IMR-90 (cell line): ENCODE results near the gene PC. TPM values are rescaled to one million over a fixed set of nuclear protein-coding genes. Genes with fewer than 3 reads are reported as not detected.
"Not testable (repeated sequence)": the region's sequence is repeated elsewhere in the genome, so short reads cannot be mapped to it uniquely, and the experiment has no call there.

Source experiments
- ATAC-seq: fragments of 200-7000 bp; cut with Tn5 transposase; 2 replicates; pipeline ENCODE4 v1.9.1; 2020; ENCODE audit warnings: low read depth, mild to moderate bottlenecking, moderate library complexity
- BruUV-seq: library from RNA; stranded (reverse); fragments of 400-500 nt; replicated peaks from 2 replicates; lab custom pipeline; 2021; lab: Mats Ljungman, UMichigan
- CTCF ChIA-PET: fragments of 300-600 bp; formaldehyde crosslinking; extraction: SDS; loops from one replicate; lab custom pipeline; 2021; ENCODE audit warnings: antibody characterized with exemption; lab: Yijun Ruan, JAX
- POLR2A ChIA-PET: fragments of 300-600 bp; sonication (Branson Sonifier 250); formaldehyde crosslinking; loops from one replicate; lab custom pipeline; 2022; ENCODE audit warnings: antibody characterized with exemption; ENCODE audit not compliant: unreplicated experiment; lab: Charles Lee
- DNase-seq: peaks from one replicate; pipeline ENCODE4 v3.0.0; 2013
- H2AFZ ChIP-seq: replicated peaks from 2 replicates; pipeline ENCODE3; 2013; ENCODE audit warnings: low read length, mild to moderate bottlenecking; ENCODE audit not compliant: poor library complexity
- H2AK5ac ChIP-seq: 2 replicates; pipeline ENCODE4 v1.6.1; 2013; ENCODE audit warnings: low read depth, low read length, inconsistent platforms
- H2AK9ac ChIP-seq: replicated peaks from 2 replicates; pipeline ENCODE3; 2013; ENCODE audit warnings: mild to moderate bottlenecking, low read depth, low read length, moderate library complexity; ENCODE audit not compliant: poor library complexity
- H2BK120ac ChIP-seq: 2 replicates; pipeline ENCODE4 v1.6.1; 2013; ENCODE audit warnings: low read depth, low read length, inconsistent platforms
- H2BK15ac ChIP-seq: 3 replicates; pipeline ENCODE4 v1.6.1; 2013; ENCODE audit warnings: low read depth, low read length, inconsistent platforms
- H2BK20ac ChIP-seq: 2 replicates; pipeline ENCODE4 v1.6.1; 2013; ENCODE audit warnings: low read depth, mild to moderate bottlenecking, inconsistent platforms, low read length, moderate library complexity
- H2BK5ac ChIP-seq: 2 replicates; pipeline ENCODE4 v1.6.1; 2013; ENCODE audit warnings: mild to moderate bottlenecking, low read depth, low read length, inconsistent platforms; ENCODE audit not compliant: poor library complexity, severe bottlenecking
- H3K14ac ChIP-seq: replicated peaks from 2 replicates; pipeline ENCODE4 v1.6.1; 2013; ENCODE audit warnings: low read depth, low read length, inconsistent platforms
- H3K18ac ChIP-seq: 2 replicates; pipeline ENCODE4 v1.6.1; 2013; ENCODE audit warnings: low read depth, low read length, control low read depth
- H3K23ac ChIP-seq: 2 replicates; pipeline ENCODE4 v1.6.1; 2013; ENCODE audit warnings: low read depth, low read length, inconsistent platforms
- H3K27ac ChIP-seq: 2 replicates; pipeline ENCODE4 v1.5.1; 2013; ENCODE audit warnings: mild to moderate bottlenecking, control low read depth, low read length; ENCODE audit not compliant: insufficient read depth
- H3K27me3 ChIP-seq: 2 replicates; pipeline ENCODE4 v1.6.1; 2013; ENCODE audit warnings: low read length; ENCODE audit not compliant: control insufficient read depth, insufficient read depth
- H3K36me3 ChIP-seq: 2 replicates; pipeline ENCODE4 v1.6.1; 2013; ENCODE audit warnings: low read length, mixed read lengths; ENCODE audit not compliant: control insufficient read depth, insufficient read depth
- H3K4ac ChIP-seq: 2 replicates; pipeline ENCODE4 v1.6.1; 2013; ENCODE audit warnings: low read depth, low read length, inconsistent platforms
- H3K4me1 ChIP-seq: 2 replicates; pipeline ENCODE4 v1.6.1; 2013; ENCODE audit warnings: low read length, mixed read lengths; ENCODE audit not compliant: control insufficient read depth, insufficient read depth
- H3K4me2 ChIP-seq: 2 replicates; pipeline ENCODE4 v1.6.1; 2013; ENCODE audit warnings: low read depth, mild to moderate bottlenecking, control low read depth, low read length, moderate library complexity
- H3K4me3 ChIP-seq: 2 replicates; pipeline ENCODE4 v1.5.1; 2013; ENCODE audit warnings: low read depth, mild to moderate bottlenecking, control low read depth, low read length, moderate library complexity; ENCODE audit not compliant: insufficient read depth
- H3K56ac ChIP-seq: 2 replicates; pipeline ENCODE4 v1.6.1; 2013; ENCODE audit warnings: low read length, inconsistent platforms; ENCODE audit not compliant: insufficient read depth; ENCODE audit errors: extremely low read depth
- H3K79me1 ChIP-seq, 2 experiments: 2 replicates each; pipeline ENCODE4 v1.6.1; 2013; ENCODE audit warnings: low read length in 2 of 2, inconsistent platforms in 1 of 2, low read depth in 1 of 2
- H3K9ac ChIP-seq: 2 replicates; pipeline ENCODE4 v1.6.1; 2013; ENCODE audit warnings: low read depth, low read length, control low read depth
- H3K9me1 ChIP-seq: 2 replicates; pipeline ENCODE4 v1.6.1; 2013; ENCODE audit warnings: low read length, inconsistent platforms; ENCODE audit not compliant: insufficient read depth
- H3K9me3 ChIP-seq: 2 replicates; pipeline ENCODE4 v1.6.1; 2013; ENCODE audit warnings: low read length; ENCODE audit not compliant: control insufficient read depth, insufficient read depth
- H4K20me1 ChIP-seq: 2 replicates; pipeline ENCODE4 v1.6.1; 2013; ENCODE audit warnings: low read length, inconsistent platforms; ENCODE audit not compliant: insufficient read depth
- H4K5ac ChIP-seq: 2 replicates; pipeline ENCODE4 v1.6.1; 2013; ENCODE audit warnings: mild to moderate bottlenecking, low read depth, low read length, control low read depth
- H4K8ac ChIP-seq, 2 experiments: 2 replicates each; pipeline ENCODE4 v1.6.1; 2013; ENCODE audit warnings: low read depth in 2 of 2, low read length in 2 of 2, control low read depth in 1 of 2, inconsistent platforms in 1 of 2
- H4K91ac ChIP-seq: 2 replicates; pipeline ENCODE4 v1.6.1; 2013; ENCODE audit warnings: low read depth, low read length, inconsistent platforms; ENCODE audit not compliant: insufficient read depth
- BHLHE40 ChIP-seq: fragments of 150-350 bp; IDR thresholded peaks from 2 replicates; pipeline ENCODE4 v1.6.1; 2016; ENCODE audit warnings: mild to moderate bottlenecking, low read depth, low read length
- RAD21 ChIP-seq: IDR thresholded peaks from 2 replicates; pipeline ENCODE4 v1.6.1; 2012; ENCODE audit warnings: low read length, improper control_type of control experiment
- WGBS, 2 experiments: methylation state at CpG; one replicate each; pipeline versions ENCODE4 v1.1.5 to v1.1.7; 2013; ENCODE audit warnings: missing lambda C conversion rate in 2 of 2; ENCODE audit not compliant: insufficient read length in 1 of 2; ENCODE audit errors: extremely low coverage in 2 of 2; 5-methylcytosine and 5-hydroxymethylcytosine counted together
- dilution Hi-C: fragments of 300-500 bp; cut with HindIII; formaldehyde crosslinking; loops from one replicate; pipeline ENCODE4 v1.14.3; 2018; ENCODE audit warnings: low sequenced_read_pairs; ENCODE audit not compliant: unreplicated experiment
- in situ Hi-C: fragments of 300-500 bp; cut with MboI; formaldehyde crosslinking; loops from 3 replicates; pipeline ENCODE4 v1.14.3; 2019; ENCODE audit warnings: low sequenced_read_pairs, inconsistent platforms, mixed read lengths
- intact Hi-C: fragments of 100-400 bp; cut with micrococcal nuclease; formaldehyde crosslinking; loops from 2 replicates; pipeline ENCODE4 v1.10.0; 2022
- polyA plus RNA-seq, 3 experiments: library from polyadenylated mRNA; depleted of rRNA; stranded (reverse); fragments of >200 nt; gene quantifications; 2 replicates each; pipeline ENCODE4 v1.2.3, GENCODE V29; 2012; ENCODE audit warnings: low replicate concordance in 1 of 3
- total RNA-seq: library from RNA; depleted of rRNA; stranded (reverse); fragments of >200 nt; gene quantifications from 2 replicates; pipeline ENCODE4 v1.2.3, GENCODE V29; 2012
- TF ChIP-seq, protein P1 (sequence below): fragments of 150-350 bp; IDR thresholded peaks from 2 replicates; pipeline ENCODE4 v1.6.1; 2016; ENCODE audit warnings: low read depth, mild to moderate bottlenecking, low read length, moderate library complexity, borderline replicate concordance

PC gene
- total and polyA plus RNA-seq, 2 of the 4 experiments (the other 2 are of a cell fraction), result 13.6 to 15.7 TPM

DNA sequence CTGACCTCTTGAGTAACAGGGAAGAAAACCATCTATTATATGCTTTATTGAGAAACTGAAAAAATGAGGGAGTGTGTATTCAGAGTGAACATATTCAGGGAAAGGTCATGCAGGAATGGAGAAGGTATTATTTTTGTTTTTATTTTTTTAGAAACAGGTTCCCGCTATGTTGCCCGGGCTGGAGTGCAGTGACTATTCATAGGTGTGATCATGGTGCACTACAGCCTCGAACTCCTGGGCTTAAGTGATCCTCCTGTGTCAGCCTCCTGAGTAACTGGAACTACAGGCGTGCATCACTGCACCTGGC, 123.7 kb downstream of the PC start:
- ChIA-PET POLR2A (interaction anchor here (0.6 kb wide), 1 partner anchor 142 kb away, joined by 3 read pairs; no protein-coding TSS in a partner anchor), CTCF (interaction anchor here (1.0 to 1.2 kb wide), 2 partner anchors 14 to 140 kb away, joined by 4 to 5 read pairs; no protein-coding TSS in a partner anchor)
- Histone ChIP-seq H3K27me3 (no peaks in the 10 kb centered on the region), H3K4me3 (no peak overlapping the region), H3K23ac (no peak overlapping the region), H4K20me1 (no peaks in the 10 kb centered on the region; the same call in 1 of the 2 replicates), H3K79me1 (peaks cover 11 to 24% of the 10 kb centered on the region in 2 experiments; a peak in 3 of 4 replicates), H3K4me2 (no peak overlapping the region), H2AK5ac (no peak overlapping the region), H4K91ac (no peak overlapping the region), H3K9me1 (no peaks in the 10 kb centered on the region), H2AFZ (no peak overlapping the region), H2BK5ac (peak overlapping the region; percentile 17), H3K36me3 (peaks cover 6% of the 10 kb centered on the region; the same call in 1 of the 2 replicates), H4K8ac (peak overlapping the region in 1 of 2 experiments; percentile 56; a peak in 1 of 4 replicates), H2BK20ac (no peak overlapping the region), H3K4ac (no peak overlapping the region), H3K9me3 (no peaks in the 10 kb centered on the region), H2BK15ac (no peak overlapping the region), H2AK9ac (no peak overlapping the region), H3K56ac (no peak overlapping the region), H3K27ac (peak overlapping the region; percentile 14; the same call in 1 of the 2 replicates), H3K9ac (no peak overlapping the region), H3K4me1 (peaks cover 4% of the 10 kb centered on the region), H3K18ac (no peak overlapping the region), H4K5ac (no peak overlapping the region), H3K14ac (no peak overlapping the region), H2BK120ac (no peak overlapping the region)
- TF ChIP-seq RAD21 (no peak), BHLHE40 (no peak)
- TF ChIP-seq, protein P1, sequence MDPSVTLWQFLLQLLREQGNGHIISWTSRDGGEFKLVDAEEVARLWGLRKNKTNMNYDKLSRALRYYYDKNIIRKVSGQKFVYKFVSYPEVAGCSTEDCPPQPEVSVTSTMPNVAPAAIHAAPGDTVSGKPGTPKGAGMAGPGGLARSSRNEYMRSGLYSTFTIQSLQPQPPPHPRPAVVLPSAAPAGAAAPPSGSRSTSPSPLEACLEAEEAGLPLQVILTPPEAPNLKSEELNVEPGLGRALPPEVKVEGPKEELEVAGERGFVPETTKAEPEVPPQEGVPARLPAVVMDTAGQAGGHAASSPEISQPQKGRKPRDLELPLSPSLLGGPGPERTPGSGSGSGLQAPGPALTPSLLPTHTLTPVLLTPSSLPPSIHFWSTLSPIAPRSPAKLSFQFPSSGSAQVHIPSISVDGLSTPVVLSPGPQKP, result no peak
- no peak for DNase-seq
- in situ Hi-C loops, result loop anchor here (5.0 to 10.0 kb wide), 2 partner anchors 142 to 260 kb away; no protein-coding TSS in a partner anchor
- no TSS peak for BruUV-seq
- 63% methylated on average over 1 of the region's 4 CpGs; no CpG with 5 or more reads in 1 of the 2 experiments for WGBS, 2 experiments
- no peak for ATAC-seq
- intact Hi-C loops, result loop anchor here (1.0 to 2.0 kb wide), 4 partner anchors 140 to 426 kb away; no protein-coding TSS in a partner anchor
- dilution Hi-C loops, result no loop called here

DNA sequence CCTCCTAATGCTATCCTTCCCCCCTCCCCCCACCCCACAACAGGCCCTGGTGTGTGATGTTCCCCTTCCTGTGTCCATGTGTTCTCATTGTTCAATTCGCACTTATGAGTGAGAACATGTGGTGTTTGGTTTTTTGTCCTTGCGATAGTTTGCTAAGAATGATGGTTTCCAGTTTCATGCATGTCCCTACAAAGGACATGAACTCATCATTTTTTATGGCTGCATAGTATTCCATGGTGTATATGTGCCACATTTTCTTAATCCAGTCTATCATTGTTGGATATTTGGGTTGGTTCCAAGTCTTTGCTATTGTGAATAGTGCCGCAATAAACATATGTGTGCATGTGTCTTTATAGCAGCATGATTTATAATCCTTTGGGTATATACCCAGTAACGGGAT, 133.6 kb downstream of the PC start:
- H2BK20ac ChIP-seq, H3K4me1 ChIP-seq, BruUV-seq, H4K8ac ChIP-seq, H3K56ac ChIP-seq, DNase-seq, H4K91ac ChIP-seq, intact Hi-C loops, H3K9me3 ChIP-seq, H3K18ac ChIP-seq, H3K9me1 ChIP-seq, H3K4ac ChIP-seq, H3K27ac ChIP-seq, H2AK9ac ChIP-seq, H2BK5ac ChIP-seq, H3K36me3 ChIP-seq, H3K23ac ChIP-seq, H2BK120ac ChIP-seq, H3K27me3 ChIP-seq, dilution Hi-C loops, H4K20me1 ChIP-seq, H3K79me1 ChIP-seq, H3K9ac ChIP-seq, H3K4me2 ChIP-seq, CTCF ChIA-PET, H4K5ac ChIP-seq, H2AK5ac ChIP-seq, H2BK15ac ChIP-seq, H2AFZ ChIP-seq, in situ Hi-C loops, POLR2A ChIA-PET, H3K14ac ChIP-seq, H3K4me3 ChIP-seq, ATAC-seq: not testable (repeated sequence)
- WGBS, 2 experiments, result no CpG with 5 or more reads among the region's 4 CpGs
